Testis (tissue), 2 donors: Measurements from ENCODE around the gene ZNF827.

Source experiments
- POLR2A ChIP-seq: fragments of 450-650 bp; IDR thresholded peaks from one replicate; pipeline ENCODE4 v1.6.1; 2017; ENCODE audit warnings: antibody characterized with exemption, mild to moderate bottlenecking, moderate library complexity
- TF ChIP-seq, protein P1 (sequence below), 3 experiments: fragments of 450-650 bp in 2 of 3; fragments of 200-600 bp in 1 of 3; sonication (generic) in 1 of 3; IDR thresholded peaks; one replicate each; pipeline ENCODE4 v1.5.1; 2016 to 2019; ENCODE audit warnings: antibody characterized with exemption in 3 of 3, mild to moderate bottlenecking in 2 of 3, moderate library complexity in 1 of 3

DNA sequence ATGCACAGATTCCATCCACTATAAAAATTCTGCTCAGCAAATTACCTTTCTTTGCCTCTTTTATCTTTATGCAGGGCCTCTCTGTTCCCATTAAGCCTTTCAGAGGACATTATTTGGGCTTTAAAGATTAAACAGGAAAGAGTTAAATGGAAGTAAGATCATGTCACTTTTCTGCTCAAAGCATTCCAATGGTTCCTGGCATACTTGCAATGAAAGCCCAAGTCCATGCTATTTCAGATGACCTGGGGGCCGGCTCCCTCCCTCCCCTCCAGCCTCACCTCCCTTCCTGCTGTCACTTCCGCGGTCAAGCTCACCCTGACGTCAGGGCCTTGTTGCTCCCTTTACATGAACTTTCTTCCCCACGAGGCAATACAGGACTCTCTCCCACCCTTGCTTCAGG lies 133.1 kb downstream of the ZNF827 start:
- TF ChIP-seq, protein P1, sequence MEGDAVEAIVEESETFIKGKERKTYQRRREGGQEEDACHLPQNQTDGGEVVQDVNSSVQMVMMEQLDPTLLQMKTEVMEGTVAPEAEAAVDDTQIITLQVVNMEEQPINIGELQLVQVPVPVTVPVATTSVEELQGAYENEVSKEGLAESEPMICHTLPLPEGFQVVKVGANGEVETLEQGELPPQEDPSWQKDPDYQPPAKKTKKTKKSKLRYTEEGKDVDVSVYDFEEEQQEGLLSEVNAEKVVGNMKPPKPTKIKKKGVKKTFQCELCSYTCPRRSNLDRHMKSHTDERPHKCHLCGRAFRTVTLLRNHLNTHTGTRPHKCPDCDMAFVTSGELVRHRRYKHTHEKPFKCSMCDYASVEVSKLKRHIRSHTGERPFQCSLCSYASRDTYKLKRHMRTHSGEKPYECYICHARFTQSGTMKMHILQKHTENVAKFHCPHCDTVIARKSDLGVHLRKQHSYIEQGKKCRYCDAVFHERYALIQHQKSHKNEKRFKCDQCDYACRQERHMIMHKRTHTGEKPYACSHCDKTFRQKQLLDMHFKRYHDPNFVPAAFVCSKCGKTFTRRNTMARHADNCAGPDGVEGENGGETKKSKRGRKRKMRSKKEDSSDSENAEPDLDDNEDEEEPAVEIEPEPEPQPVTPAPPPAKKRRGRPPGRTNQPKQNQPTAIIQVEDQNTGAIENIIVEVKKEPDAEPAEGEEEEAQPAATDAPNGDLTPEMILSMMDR (IDR thresholded peaks at IDR 0.05) = no peak
- TF ChIP-seq POLR2A = no peak
